ENCODE data around the gene GAL3ST3.

DNA sequence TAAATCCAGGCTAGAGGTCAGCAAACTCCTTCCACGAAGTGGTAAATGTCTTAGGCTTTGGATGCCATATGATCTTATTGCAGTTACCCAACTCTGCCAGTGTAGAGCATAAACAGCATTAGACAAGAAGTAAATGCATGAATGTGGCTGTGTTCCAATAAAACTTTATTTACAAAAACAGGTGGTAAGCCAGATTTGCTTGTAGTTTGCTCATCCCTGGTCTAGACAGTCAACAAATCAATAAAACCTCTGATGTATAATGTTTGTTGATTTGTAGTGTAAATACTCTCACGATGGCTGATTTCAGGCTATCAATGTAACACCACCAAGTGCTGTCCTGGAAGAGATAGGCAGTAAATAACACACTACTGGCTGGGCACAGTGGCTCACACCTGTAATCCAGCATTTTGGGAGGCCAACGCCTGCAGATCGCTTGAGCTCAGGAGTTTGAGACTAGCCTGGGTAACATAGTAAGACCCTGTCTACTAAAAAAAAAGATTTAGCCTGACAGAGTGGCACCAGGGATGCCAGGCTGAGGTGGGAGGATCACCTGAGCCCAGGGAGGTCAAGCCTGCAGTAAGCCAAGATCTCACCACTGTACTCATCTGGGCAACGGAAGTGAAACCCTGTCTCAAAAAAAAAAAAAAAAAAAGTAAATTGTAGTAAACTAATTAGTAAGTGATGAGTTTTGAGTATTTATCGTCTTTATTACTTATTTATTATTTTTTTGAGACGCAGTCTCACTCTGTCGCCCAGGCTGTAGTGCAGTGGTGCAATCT is 15.8 kb downstream of the GAL3ST3 start:
- no peak for TF ChIP-seq POLR2AphosphoS5 (IDR thresholded peaks at IDR 0.05)
- TF ChIP-seq, protein P1, sequence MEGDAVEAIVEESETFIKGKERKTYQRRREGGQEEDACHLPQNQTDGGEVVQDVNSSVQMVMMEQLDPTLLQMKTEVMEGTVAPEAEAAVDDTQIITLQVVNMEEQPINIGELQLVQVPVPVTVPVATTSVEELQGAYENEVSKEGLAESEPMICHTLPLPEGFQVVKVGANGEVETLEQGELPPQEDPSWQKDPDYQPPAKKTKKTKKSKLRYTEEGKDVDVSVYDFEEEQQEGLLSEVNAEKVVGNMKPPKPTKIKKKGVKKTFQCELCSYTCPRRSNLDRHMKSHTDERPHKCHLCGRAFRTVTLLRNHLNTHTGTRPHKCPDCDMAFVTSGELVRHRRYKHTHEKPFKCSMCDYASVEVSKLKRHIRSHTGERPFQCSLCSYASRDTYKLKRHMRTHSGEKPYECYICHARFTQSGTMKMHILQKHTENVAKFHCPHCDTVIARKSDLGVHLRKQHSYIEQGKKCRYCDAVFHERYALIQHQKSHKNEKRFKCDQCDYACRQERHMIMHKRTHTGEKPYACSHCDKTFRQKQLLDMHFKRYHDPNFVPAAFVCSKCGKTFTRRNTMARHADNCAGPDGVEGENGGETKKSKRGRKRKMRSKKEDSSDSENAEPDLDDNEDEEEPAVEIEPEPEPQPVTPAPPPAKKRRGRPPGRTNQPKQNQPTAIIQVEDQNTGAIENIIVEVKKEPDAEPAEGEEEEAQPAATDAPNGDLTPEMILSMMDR (IDR thresholded peaks at IDR 0.05 in 8 of 11, conservative IDR thresholded peaks at IDR 0.05 in 3 of 11): no peak
- no peak for TF ChIP-seq POLR2A (IDR thresholded peaks at IDR 0.05)

Measured in spleen (tissue), 7 donors.